HL-60 (cell line): ENCODE measurements around the gene CAPN9.

Experiments used
- POLR2AphosphoS5 ChIP-seq: IDR thresholded peaks from 2 replicates; pipeline ENCODE4 v1.6.1; 2012; ENCODE audit warnings: low read depth
- TF ChIP-seq, protein P1 (sequence below): IDR thresholded peaks from one replicate; pipeline ENCODE4 v1.5.1; 2011; ENCODE audit warnings: low read length, control low read depth, inconsistent platforms; ENCODE audit not compliant: insufficient read depth

DNA sequence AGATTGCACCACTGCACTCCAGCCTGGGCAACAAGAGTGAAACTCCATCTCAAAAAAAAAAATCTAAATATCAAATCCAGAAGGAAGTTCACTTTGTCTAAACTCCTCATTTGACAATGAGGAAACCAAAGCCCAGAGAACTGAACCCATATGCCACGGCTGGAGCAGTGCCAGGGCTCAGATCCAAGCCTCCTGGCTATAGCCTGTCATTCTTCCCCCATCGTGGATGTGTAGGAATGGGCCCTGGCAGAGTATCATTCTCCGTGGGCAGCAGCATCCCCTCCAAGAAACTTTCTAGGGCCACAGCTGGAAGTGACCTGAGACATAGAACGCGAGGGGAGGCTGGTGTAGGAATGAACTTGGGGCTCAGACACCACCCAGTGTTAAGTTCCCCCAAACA, 47.2 kb downstream of the CAPN9 start:
- TF ChIP-seq, protein P1, sequence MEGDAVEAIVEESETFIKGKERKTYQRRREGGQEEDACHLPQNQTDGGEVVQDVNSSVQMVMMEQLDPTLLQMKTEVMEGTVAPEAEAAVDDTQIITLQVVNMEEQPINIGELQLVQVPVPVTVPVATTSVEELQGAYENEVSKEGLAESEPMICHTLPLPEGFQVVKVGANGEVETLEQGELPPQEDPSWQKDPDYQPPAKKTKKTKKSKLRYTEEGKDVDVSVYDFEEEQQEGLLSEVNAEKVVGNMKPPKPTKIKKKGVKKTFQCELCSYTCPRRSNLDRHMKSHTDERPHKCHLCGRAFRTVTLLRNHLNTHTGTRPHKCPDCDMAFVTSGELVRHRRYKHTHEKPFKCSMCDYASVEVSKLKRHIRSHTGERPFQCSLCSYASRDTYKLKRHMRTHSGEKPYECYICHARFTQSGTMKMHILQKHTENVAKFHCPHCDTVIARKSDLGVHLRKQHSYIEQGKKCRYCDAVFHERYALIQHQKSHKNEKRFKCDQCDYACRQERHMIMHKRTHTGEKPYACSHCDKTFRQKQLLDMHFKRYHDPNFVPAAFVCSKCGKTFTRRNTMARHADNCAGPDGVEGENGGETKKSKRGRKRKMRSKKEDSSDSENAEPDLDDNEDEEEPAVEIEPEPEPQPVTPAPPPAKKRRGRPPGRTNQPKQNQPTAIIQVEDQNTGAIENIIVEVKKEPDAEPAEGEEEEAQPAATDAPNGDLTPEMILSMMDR = no peak
- TF ChIP-seq POLR2AphosphoS5 = no peak
